Neural cell (in vitro differentiated cells): Measurements from ENCODE around the gene CDCA3. TPM values are rescaled to one million over a fixed set of nuclear protein-coding genes. Genes with fewer than 3 reads are reported as not detected.

Source experiments
- H2AFZ ChIP-seq: fragments of 200-600, 300-800 bp; sonication (generic), shearing (Covaris generic); 2 replicates; pipeline ENCODE4 v1.6.0; 2014; ENCODE audit warnings: low read depth, mild to moderate bottlenecking, antibody characterized with exemption, low read length, moderate library complexity
- H3F3A ChIP-seq: fragments of 200-600 bp; shearing (Covaris generic); 2 replicates; pipeline ENCODE4 v1.6.1; 2016; ENCODE audit warnings: mild to moderate bottlenecking, moderate library complexity, mixed read lengths, antibody characterized with exemption, low read length; ENCODE audit not compliant: insufficient read depth, poor library complexity, severe bottlenecking
- H3K27ac ChIP-seq: fragments of 200-600, 300-800 bp; sonication (generic), shearing (Covaris generic); 2 replicates; pipeline ENCODE4 v1.5.1; 2014; ENCODE audit warnings: mild to moderate bottlenecking, low read length, moderate library complexity
- H3K27me3 ChIP-seq: fragments of 300-800, 200-600 bp; sonication (generic), shearing (Covaris generic); 2 replicates; pipeline ENCODE4 v1.6.0; 2014; ENCODE audit warnings: mild to moderate bottlenecking, low read depth, low read length, moderate library complexity; ENCODE audit not compliant: insufficient read depth
- H3K36me3 ChIP-seq: fragments of 300-800, 200-600 bp; sonication (generic), shearing (Covaris generic); 2 replicates; pipeline ENCODE4 v1.5.1; 2014; ENCODE audit warnings: mild to moderate bottlenecking, antibody characterized with exemption, low read length, moderate library complexity; ENCODE audit not compliant: insufficient read depth
- H3K4me2 ChIP-seq: fragments of 300-800, 200-600 bp; sonication (generic), shearing (Covaris generic); 2 replicates; pipeline ENCODE4 v1.6.0; 2014; ENCODE audit warnings: mild to moderate bottlenecking, low read length
- H3K4me3 ChIP-seq: fragments of 300-800, 200-600 bp; sonication (generic), shearing (Covaris generic); 2 replicates; pipeline ENCODE4 v1.5.1; 2014; ENCODE audit warnings: mild to moderate bottlenecking, low read length, moderate library complexity
- H3K79me2 ChIP-seq: fragments of 200-600 bp; shearing (Covaris generic); replicated peaks from 2 replicates; pipeline ENCODE4 v1.6.0; 2014; ENCODE audit warnings: mild to moderate bottlenecking, low read length, moderate library complexity; ENCODE audit not compliant: insufficient read depth
- H3K9ac ChIP-seq: fragments of 300-800, 200-600 bp; sonication (generic), shearing (Covaris generic); 2 replicates; pipeline ENCODE4 v1.6.1; 2016; ENCODE audit warnings: mild to moderate bottlenecking, low read length, mixed read lengths
- H3K9me2 ChIP-seq: fragments of 200-600 bp; shearing (Covaris generic); 2 replicates; pipeline ENCODE4 v1.6.1; 2016; ENCODE audit warnings: mild to moderate bottlenecking, low read length, mixed read lengths; ENCODE audit not compliant: insufficient read depth
- H3K9me3 ChIP-seq: fragments of 200-600, 300-800 bp; sonication (generic), shearing (Covaris generic); 2 replicates; pipeline ENCODE4 v1.6.1; 2016; ENCODE audit warnings: mild to moderate bottlenecking, mixed run types, low read length, moderate library complexity, mixed read lengths
- H4K20me1 ChIP-seq: fragments of 200-600 bp; shearing (Covaris generic); 2 replicates; pipeline ENCODE4 v1.6.1; 2016; ENCODE audit warnings: mild to moderate bottlenecking, mixed run types; ENCODE audit not compliant: insufficient read depth
- CTCF ChIP-seq: fragments of 450-650 bp; IDR thresholded peaks from 2 replicates; pipeline ENCODE4 v1.5.1; 2014; ENCODE audit warnings: antibody characterized with exemption, mild to moderate bottlenecking, moderate library complexity; ENCODE audit not compliant: poor library complexity, severe bottlenecking
- EP300 ChIP-seq: fragments of 450-650 bp; conservative IDR thresholded peaks from 2 replicates; pipeline ENCODE4 v1.6.1; 2014; ENCODE audit warnings: antibody characterized with exemption, mild to moderate bottlenecking, moderate library complexity; ENCODE audit not compliant: poor library complexity, severe bottlenecking
- EZH2 ChIP-seq: fragments of 200-600, 300-800 bp; shearing (Covaris generic), sonication (generic); IDR thresholded peaks from 2 replicates; pipeline ENCODE4 v1.6.1; 2014; ENCODE audit warnings: antibody characterized with exemption, low read length, borderline replicate concordance, mild to moderate bottlenecking; ENCODE audit not compliant: insufficient read depth, poor library complexity, severe bottlenecking
- MXI1 ChIP-seq: fragments of 450-650 bp; conservative IDR thresholded peaks from 2 replicates; pipeline ENCODE4 v1.6.1; 2014; ENCODE audit warnings: antibody characterized with exemption, mild to moderate bottlenecking; ENCODE audit not compliant: poor library complexity, severe bottlenecking
- POLR2AphosphoS5 ChIP-seq: IDR thresholded peaks from 2 replicates; pipeline ENCODE4 v1.6.1; 2012
- RAD21 ChIP-seq: fragments of 450-650 bp; conservative IDR thresholded peaks from 2 replicates; pipeline ENCODE4 v1.6.1; 2014; ENCODE audit warnings: antibody characterized with exemption, mild to moderate bottlenecking, moderate library complexity
- REST ChIP-seq: IDR thresholded peaks from 2 replicates; pipeline ENCODE4 v1.6.1; 2012; ENCODE audit warnings: borderline replicate concordance
- SMC3 ChIP-seq: fragments of 450-650 bp; conservative IDR thresholded peaks from 2 replicates; pipeline ENCODE4 v1.6.1; 2014; ENCODE audit warnings: antibody characterized with exemption, mild to moderate bottlenecking, moderate library complexity; ENCODE audit not compliant: poor library complexity
- TAF1 ChIP-seq: IDR thresholded peaks from 2 replicates; pipeline ENCODE4 v1.6.1; 2012; ENCODE audit warnings: low read depth
- polyA plus RNA-seq: library from polyadenylated mRNA; depleted of rRNA; stranded (reverse); fragments of >200 nt; gene quantifications from 2 replicates; pipeline ENCODE4 v1.2.3, GENCODE V29; 2014

Gene CDCA3
- polyA plus RNA-seq, 1 donor from 2014 or later: 7.3 TPM

GRCh38 chr12:6855322-6855721, 4.2 kb upstream of the CDCA3 start:
- H3K9ac ChIP-seq: no peak overlapping the region
- H2AFZ ChIP-seq: no peak overlapping the region
- no peaks in the 10 kb centered on the region for H3K9me2 ChIP-seq
- no peaks in the 10 kb centered on the region for H4K20me1 ChIP-seq
- no peak overlapping the region for H3K4me2 ChIP-seq
- no peak overlapping the region for H3K4me3 ChIP-seq
- TF ChIP-seq CTCF: no peak
- TF ChIP-seq MXI1: no peak
- no peak for TF ChIP-seq POLR2AphosphoS5
- no peak for TF ChIP-seq EZH2
- no peak for TF ChIP-seq REST
- TF ChIP-seq EP300: no peak
- TF ChIP-seq SMC3: no peak
- TF ChIP-seq TAF1: no peak
- TF ChIP-seq RAD21: no peak
- no peak overlapping the region for H3K27ac ChIP-seq
- no peaks in the 10 kb centered on the region for H3K27me3 ChIP-seq
- peaks cover 4% of the 10 kb centered on the region for H3K36me3 ChIP-seq
- H3K79me2 ChIP-seq: peaks cover 23% of the 10 kb centered on the region
- no peaks in the 10 kb centered on the region for H3K9me3 ChIP-seq
- H3F3A ChIP-seq: peaks cover 5% of the 10 kb centered on the region

GRCh38 chr12:6854036-6854435, 3.0 kb upstream of the CDCA3 start:
- H3K36me3 ChIP-seq: peaks cover 4% of the 10 kb centered on the region
- H3K9ac ChIP-seq: peak overlapping the region; percentile 87
- TF ChIP-seq RAD21 (no peak), SMC3 (no peak), REST (no peak), EZH2 (no peak), POLR2AphosphoS5 (no peak), TAF1 (no peak), EP300 (no peak), MXI1 (no peak), CTCF (no peak)
- H3F3A ChIP-seq: peaks cover 5% of the 10 kb centered on the region
- no peak overlapping the region for H3K4me2 ChIP-seq
- no peak overlapping the region for H2AFZ ChIP-seq
- H3K27me3 ChIP-seq: no peaks in the 10 kb centered on the region
- no peaks in the 10 kb centered on the region for H4K20me1 ChIP-seq
- H3K79me2 ChIP-seq: peaks cover 30% of the 10 kb centered on the region
- H3K4me3 ChIP-seq: peak overlapping the region; percentile 75
- peak overlapping the region; percentile 98 for H3K27ac ChIP-seq
- H3K9me2 ChIP-seq: no peaks in the 10 kb centered on the region
- H3K9me3 ChIP-seq: no peaks in the 10 kb centered on the region
